Glomerular endothelial cell (primary cell): Measurements from ENCODE around the gene SMCO2. TPM values are rescaled to one million over a fixed set of nuclear protein-coding genes. Genes with fewer than 3 reads are reported as not detected.

Experiments
- DNase-seq: peaks from one replicate; pipeline ENCODE4 v3.0.0-alpha.2; 2011; ENCODE audit warnings: low read depth, low spot score; ENCODE audit errors: extremely low read depth
- total RNA-seq: library from RNA; depleted of rRNA; stranded (reverse); fragments of >200 nt; gene quantifications from 2 replicates; pipeline ENCODE4 v1.2.3, GENCODE V29; 2015

The SMCO2 gene
- total RNA-seq, 1 donor from 2014 or later = 0.88 TPM

- no peak for DNase-seq
These were observed 50.9 kb downstream of the SMCO2 start for GRCh38 chr12:27497446-27497845.

- no peak for DNase-seq
These were observed 51.6 kb downstream of the SMCO2 start for GRCh38 chr12:27498149-27498548.

GRCh38 chr12:27498761-27499160 is 52.2 kb downstream of the SMCO2 start:
- DNase-seq = no peak

GRCh38 chr12:27499377-27499776 is 52.8 kb downstream of the SMCO2 start:
- DNase-seq = no peak

GRCh38 chr12:27500546-27500945 is 54.0 kb downstream of the SMCO2 start:
- no peak for DNase-seq

- DNase-seq = no peak
These were observed 55.5 kb downstream of the SMCO2 start for GRCh38 chr12:27502021-27502435.

- no peak for DNase-seq
These were observed 58.0 kb downstream of the SMCO2 start for GRCh38 chr12:27504507-27504906.

GRCh38 chr12:27505109-27505508 is 58.6 kb downstream of the SMCO2 start:
- DNase-seq = no peak

GRCh38 chr12:27505761-27506160 is 59.2 kb downstream of the SMCO2 start:
- no peak for DNase-seq

- DNase-seq = no peak
These were observed 60.2 kb downstream of the SMCO2 start for GRCh38 chr12:27506645-27507189.

GRCh38 chr12:27508736-27509431 is 62.3 kb downstream of the SMCO2 start:
- no peak for DNase-seq

GRCh38 chr12:27511031-27511722 is 64.6 kb downstream of the SMCO2 start:
- no peak for DNase-seq

GRCh38 chr12:27511723-27512045 is 65.1 kb downstream of the SMCO2 start:
- DNase-seq = no peak

- no peak for DNase-seq
These were observed 66.8 kb downstream of the SMCO2 start for GRCh38 chr12:27513155-27513824.

GRCh38 chr12:27515671-27516070 is 69.1 kb downstream of the SMCO2 start:
- DNase-seq = no peak

- DNase-seq = no peak
These were observed 70.1 kb downstream of the SMCO2 start for GRCh38 chr12:27516625-27517024.

GRCh38 chr12:27517546-27517945 is 71.0 kb downstream of the SMCO2 start:
- no peak for DNase-seq

- no peak for DNase-seq
These were observed 71.6 kb downstream of the SMCO2 start for GRCh38 chr12:27517961-27518665.

- no peak for DNase-seq
These were observed 74.5 kb downstream of the SMCO2 start for GRCh38 chr12:27521066-27521465.

- no peak for DNase-seq
These were observed 75.4 kb downstream of the SMCO2 start for GRCh38 chr12:27521981-27522380.

GRCh38 chr12:27523305-27523641 is 76.7 kb downstream of the SMCO2 start:
- DNase-seq = no peak
